DMS 273 (cell line): Measurements from ENCODE around the gene MYL3.

ENCODE experiments used
- DNase-seq: peaks from one replicate; lab custom pipeline; 2025; ENCODE audit not compliant: unreplicated experiment; lab: John Stamatoyannopoulos, UW

The MYL3 gene

DNA sequence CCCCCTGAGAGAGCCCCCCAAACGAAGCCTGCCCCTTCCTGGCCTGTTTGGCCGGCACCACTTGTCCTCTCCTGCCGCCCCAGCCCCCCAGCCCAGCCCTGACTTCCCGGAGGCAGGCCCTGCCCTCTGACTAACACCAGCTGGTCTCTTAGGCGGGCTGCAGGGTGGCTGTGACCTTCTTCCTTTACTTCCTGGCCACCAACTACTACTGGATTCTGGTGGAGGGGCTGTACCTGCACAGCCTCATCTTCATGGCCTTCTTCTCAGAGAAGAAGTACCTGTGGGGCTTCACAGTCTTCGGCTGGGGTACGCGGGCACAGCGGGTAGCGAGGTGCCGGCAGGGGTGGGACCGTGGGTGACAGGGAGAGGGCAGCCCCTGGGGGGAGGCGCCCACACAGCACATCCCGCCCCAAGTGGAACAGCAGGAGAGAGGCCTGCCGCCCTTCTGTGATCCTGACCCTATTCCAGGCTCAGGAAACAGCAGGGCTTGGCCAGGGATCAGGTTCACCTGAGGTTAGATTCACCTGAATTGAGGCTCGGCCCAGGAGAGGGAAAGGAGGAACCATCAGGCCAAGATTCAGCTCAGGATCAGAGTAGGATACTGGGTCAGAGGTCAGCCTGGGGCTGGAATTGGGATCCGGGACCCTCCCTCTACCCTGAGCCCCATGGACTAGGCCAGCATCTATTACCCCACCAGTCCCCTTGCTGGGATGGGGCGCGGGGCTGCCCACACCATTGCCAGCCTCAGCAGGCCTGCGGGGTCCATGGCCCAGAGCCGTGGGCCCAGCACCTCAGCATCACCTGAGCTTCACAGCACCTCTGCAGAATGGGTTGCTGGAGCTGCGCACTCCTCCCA, 36.1 kb upstream of the MYL3 start:
- DNase-seq = no peak

GRCh38 chr3:46898321-46899150, 35.3 kb upstream of the MYL3 start:
- DNase-seq = no peak

DNA sequence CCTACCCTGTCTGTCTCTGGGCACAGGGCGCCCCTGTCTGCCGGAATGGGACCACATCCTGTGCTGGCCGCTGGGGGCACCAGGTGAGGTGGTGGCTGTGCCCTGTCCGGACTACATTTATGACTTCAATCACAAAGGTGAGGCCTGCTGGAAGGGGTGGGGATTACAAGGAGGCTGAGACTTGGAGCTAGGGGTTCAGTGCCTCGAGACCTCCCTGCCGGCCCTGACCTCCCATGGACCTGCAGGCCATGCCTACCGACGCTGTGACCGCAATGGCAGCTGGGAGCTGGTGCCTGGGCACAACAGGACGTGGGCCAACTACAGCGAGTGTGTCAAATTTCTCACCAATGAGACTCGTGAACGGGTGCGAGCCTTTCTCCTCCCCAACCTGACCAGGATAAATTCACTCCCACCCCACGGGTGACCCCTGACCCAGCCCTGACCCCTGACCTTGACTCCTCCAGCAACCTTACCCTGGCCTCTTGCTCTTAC, 34.6 kb upstream of the MYL3 start:
- no peak for DNase-seq

DNA sequence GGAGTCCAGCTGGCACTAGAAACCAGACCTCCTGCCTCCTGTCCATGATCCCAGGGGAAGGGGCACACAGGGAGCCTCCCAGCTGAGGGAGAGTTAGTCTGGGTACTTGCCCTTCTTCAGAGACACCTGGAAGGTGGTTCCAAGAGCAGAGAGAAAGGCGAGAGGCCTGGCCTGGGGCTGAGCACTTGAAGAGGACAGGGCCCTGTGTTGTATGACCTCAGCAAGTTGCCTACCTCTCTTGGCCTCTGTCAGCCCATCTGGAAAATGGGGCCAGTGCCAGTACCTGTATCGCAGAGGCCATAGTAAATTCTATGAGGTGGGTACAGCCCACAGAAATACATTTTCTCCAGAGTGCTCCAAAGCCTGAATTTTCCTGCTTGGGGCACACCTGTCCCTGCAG, 33.8 kb upstream of the MYL3 start:
- DNase-seq = no peak

GRCh38 chr3:46896386-46896785, 33.1 kb upstream of the MYL3 start:
- no peak for DNase-seq

GRCh38 chr3:46895761-46896160, 32.5 kb upstream of the MYL3 start:
- no peak for DNase-seq

DNA sequence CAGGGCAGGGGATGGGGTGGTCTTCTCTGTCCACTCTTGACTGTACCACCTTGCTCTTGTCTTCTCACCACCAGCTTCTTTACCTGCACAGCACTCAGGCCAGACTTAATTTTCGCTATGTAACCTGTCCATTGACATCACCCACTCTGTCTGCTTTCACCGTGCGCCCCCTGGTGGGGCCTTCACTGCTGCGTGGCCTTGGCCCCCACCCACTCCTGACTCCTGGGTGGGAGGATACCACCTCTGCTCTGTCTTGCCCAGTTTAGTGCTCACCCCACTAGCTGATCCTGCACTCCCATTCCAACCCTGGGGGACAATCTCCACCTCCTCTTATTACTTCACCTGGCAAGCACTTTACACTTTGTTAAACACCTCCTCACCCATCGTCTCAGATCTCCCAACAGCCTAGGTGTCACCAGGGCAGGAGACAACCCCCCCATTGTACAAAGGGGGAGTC, 32.0 kb upstream of the MYL3 start:
- peak; percentile 72 for DNase-seq

DNA sequence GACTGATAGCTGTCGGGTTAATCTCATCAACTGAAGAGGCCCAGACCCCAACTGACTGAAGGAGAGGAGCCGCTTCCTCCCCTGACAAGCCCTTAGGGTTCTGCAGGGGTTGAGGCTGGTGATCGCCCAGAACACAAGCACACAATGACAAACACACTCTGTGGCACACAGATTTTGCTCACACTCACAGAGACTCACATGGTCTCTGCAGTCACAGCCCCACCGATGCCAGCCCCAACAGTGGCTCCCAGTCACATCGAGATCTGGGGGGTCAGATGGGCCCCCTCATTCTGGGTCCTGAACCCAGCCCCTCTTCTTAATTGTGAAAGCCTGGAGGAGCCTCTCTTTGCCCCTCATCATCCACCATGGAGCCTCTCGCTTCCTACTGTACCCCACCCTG, 31.0 kb upstream of the MYL3 start:
- DNase-seq = no peak

DNA sequence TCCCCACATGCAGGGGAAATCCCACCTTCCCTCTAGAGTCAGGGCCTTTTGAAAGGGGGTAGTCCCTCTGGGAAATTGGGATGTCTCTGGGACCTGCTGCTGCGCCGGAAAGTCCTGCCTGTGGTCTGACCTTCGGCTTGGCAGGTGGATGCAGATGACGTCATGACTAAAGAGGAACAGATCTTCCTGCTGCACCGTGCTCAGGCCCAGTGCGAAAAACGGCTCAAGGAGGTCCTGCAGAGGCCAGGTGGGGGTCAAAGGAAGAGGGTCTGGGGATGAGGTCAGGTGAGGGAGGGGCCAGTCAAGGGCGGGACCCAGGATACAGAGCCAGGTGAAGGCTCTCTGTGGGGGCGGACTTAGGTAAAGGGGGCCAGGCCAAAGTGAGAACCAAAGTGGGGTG, 30.5 kb upstream of the MYL3 start:
- no peak for DNase-seq

DNA sequence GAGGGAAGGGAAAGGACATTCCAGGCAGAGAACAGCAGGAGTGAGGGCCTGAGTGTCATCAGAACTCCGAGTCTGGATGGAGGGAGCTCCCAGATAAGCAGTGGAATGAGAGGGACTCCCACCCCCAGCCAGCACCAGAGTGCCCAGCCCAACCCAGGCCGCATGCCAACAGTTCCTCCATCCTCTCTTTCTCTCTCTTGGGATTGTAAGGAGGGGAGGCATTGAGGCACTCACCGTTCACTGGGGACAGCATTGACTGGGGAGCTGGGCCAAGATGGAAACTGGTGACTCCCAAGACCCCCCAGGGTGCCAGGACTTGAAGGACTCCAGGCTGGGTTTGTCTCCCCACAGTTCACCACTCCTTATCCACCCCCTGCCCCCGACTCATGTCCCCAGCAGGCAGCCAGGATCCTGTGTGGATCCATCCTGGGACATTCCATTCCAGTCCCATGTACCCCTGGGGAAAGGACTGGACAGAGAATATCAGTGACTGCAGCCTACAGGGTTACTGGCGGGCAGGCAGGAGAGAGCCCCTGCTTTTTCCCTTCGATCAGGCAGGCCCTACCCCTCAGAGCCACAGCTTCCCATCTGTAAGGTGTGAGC, 30.0 kb upstream of the MYL3 start:
- peak; percentile 16 for DNase-seq

- DNase-seq = peak; percentile 75
These were observed 29.3 kb upstream of the MYL3 start for GRCh38 chr3:46892285-46893145.

- DNase-seq = no peak
These were observed 27.9 kb upstream of the MYL3 start for GRCh38 chr3:46891132-46891531.

DNA sequence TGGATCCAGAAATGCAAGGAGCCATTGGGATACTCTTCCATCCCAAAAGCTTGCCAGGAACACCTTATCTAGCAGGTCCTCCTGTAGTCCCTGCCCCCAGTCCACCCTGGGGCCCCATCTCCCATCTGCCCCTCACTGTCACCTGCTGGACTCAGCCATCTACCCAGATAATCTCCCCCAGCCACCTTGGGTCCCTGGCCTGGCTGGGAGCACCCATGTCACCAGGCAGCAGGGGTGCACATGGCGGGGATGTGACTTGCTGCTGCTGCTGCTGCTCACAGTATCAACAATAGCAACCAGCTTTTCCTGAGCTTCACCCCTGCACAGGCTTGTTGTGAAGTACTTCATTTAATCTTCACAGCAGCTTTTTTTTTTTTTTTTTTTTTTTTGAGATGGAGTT, 26.9 kb upstream of the MYL3 start:
- no peak for DNase-seq

GRCh38 chr3:46889381-46890110, 26.3 kb upstream of the MYL3 start:
- DNase-seq = peak; percentile 43

DNA sequence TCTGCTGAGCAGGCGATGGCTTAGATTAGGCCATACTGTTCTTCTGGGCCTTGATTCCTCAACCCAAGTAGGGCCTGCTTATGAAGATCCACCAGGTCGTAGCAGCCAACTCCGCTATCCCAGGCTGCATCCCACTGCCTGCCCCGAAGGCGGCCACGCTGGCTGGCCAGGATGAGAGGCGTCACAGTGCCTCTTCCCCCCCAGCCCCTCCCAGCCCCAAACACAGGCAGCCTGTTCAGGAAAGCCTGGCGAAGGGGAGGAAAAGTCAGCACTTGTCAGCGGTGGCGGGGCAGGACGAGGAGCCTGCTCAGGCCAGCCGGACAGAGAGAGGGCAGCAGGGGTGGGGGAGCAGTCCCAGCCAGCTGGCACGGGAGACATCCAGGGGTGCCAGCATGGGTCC, 25.5 kb upstream of the MYL3 start:
- no peak for DNase-seq

- no peak for DNase-seq
These were observed 24.8 kb upstream of the MYL3 start for GRCh38 chr3:46887980-46888494.

DNA sequence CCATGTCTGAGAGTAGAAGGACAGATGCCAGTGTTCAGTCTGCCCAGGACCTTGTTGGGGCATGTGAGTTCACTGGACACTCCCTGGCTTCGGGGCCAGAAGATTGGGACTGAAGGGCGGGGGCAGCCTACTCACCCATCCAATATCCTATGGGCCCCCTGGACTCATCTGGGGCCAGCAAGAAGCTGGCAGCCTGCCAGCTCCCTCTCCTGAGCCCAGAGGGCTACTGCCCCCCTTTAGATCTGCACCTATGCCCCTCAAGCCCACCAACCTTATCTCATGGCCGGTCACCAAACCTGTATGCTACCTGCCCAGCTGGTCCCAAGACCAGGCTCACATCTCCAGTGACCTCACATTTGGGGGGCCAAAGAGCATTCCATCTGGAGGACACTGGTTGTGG, 22.4 kb upstream of the MYL3 start:
- DNase-seq = no peak

- DNase-seq = no peak
These were observed 21.7 kb upstream of the MYL3 start for GRCh38 chr3:46884929-46885328.

DNA sequence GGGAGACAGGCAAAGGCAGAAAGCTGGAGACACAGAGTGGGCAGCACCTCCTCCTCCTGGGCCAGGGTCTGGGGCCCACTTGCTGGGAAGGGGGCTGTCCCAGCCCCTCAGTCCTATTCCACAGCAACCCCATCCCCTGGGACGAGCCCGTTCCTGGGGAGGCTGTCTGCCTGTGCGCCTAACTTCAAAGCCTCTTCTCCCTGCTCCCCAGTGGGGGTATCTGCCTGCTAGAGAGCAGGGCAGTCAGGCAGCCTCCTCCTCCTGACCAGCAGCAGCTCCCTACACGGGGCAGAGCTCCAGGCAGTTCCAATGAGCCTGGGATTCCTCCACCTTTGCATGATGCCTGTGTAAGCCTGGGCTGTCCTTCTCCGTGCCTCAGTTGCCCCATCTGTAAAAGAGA, 21.2 kb upstream of the MYL3 start:
- no peak for DNase-seq

DNA sequence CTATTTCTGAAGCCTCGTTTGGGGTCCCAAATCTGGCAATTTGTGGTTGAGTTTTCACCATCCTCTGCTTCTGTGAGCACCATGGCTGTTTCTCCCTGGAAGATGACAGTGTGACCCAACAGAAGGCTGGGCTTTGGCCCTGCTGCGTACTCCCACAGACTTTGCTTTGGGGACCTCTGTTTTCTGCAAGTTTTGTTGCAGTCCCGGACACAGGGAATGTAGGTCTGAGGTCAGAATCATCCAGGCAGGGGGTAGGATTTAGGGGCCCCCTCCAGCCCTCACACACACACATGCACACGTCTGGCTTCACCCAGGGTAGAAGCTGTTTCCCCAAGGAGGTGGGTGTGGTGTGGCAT, 20.6 kb upstream of the MYL3 start:
- DNase-seq = no peak
